NT2/D1 (cell line): ENCODE measurements around the gene LSAMP.

Source experiments
- DNase-seq: peaks from one replicate; pipeline ENCODE4 v3.0.0-alpha.2; 2011; ENCODE audit warnings: low read depth, low spot score
- H3K27me3 ChIP-seq: 2 replicates; pipeline ENCODE4 v1.6.0; 2011; ENCODE audit warnings: mild to moderate bottlenecking; ENCODE audit not compliant: insufficient read length, insufficient read depth
- H3K36me3 ChIP-seq: 2 replicates; pipeline ENCODE4 v1.6.1; 2011; ENCODE audit warnings: mild to moderate bottlenecking, low read length, mixed read lengths; ENCODE audit not compliant: insufficient read depth, insufficient read length
- H3K4me1 ChIP-seq: 2 replicates; pipeline ENCODE4 v1.5.1; 2011; ENCODE audit not compliant: insufficient read depth, insufficient read length
- H3K4me3 ChIP-seq: 2 replicates; pipeline ENCODE4 v1.5.1; 2011; ENCODE audit warnings: low read depth; ENCODE audit not compliant: insufficient read length
- H3K9ac ChIP-seq: 2 replicates; pipeline ENCODE4 v1.6.0; 2011; ENCODE audit warnings: low read depth; ENCODE audit not compliant: insufficient read length
- H3K9me3 ChIP-seq: 2 replicates; pipeline ENCODE4 v1.5.1; 2011; ENCODE audit warnings: mild to moderate bottlenecking, low read length; ENCODE audit not compliant: insufficient read depth
- SUZ12 ChIP-seq: IDR thresholded peaks from 2 replicates; pipeline ENCODE4 v1.6.1; 2011; ENCODE audit not compliant: insufficient read length, insufficient read depth; ENCODE audit errors: extremely low read depth
- YY1 ChIP-seq: IDR thresholded peaks from 2 replicates; pipeline ENCODE4 v1.6.1; 2011; ENCODE audit not compliant: insufficient read length, insufficient read depth
- ZNF274 ChIP-seq: IDR thresholded peaks from 2 replicates; pipeline ENCODE4 v1.6.1; 2011; ENCODE audit warnings: mild to moderate bottlenecking, low read depth, low read length

LSAMP gene

GRCh38 chr3:116408473-116408872, 36.8 kb downstream of the LSAMP start:
- TF ChIP-seq SUZ12 (no peak), YY1 (no peak), ZNF274 (no peak)
- no peak for DNase-seq
- no peaks in the 10 kb centered on the region for H3K4me1 ChIP-seq
- H3K4me3 ChIP-seq: no peak overlapping the region
- H3K9ac ChIP-seq: no peak overlapping the region
- no peaks in the 10 kb centered on the region for H3K9me3 ChIP-seq
- no peaks in the 10 kb centered on the region for H3K27me3 ChIP-seq
- H3K36me3 ChIP-seq: no peaks in the 10 kb centered on the region

GRCh38 chr3:116405231-116405630, 40.1 kb downstream of the LSAMP start:
- Histone ChIP-seq H3K9ac (no peak overlapping the region), H3K9me3 (no peaks in the 10 kb centered on the region), H3K4me3 (no peak overlapping the region), H3K27me3 (no peaks in the 10 kb centered on the region), H3K36me3 (no peaks in the 10 kb centered on the region), H3K4me1 (no peaks in the 10 kb centered on the region)
- TF ChIP-seq SUZ12 (no peak), YY1 (no peak), ZNF274 (no peak)
- no peak for DNase-seq

GRCh38 chr3:116399701-116400226, 45.5 kb downstream of the LSAMP start:
- Histone ChIP-seq H3K9ac (no peak overlapping the region), H3K27me3 (no peaks in the 10 kb centered on the region), H3K4me1 (no peaks in the 10 kb centered on the region), H3K36me3 (no peaks in the 10 kb centered on the region), H3K4me3 (no peak overlapping the region), H3K9me3 (no peaks in the 10 kb centered on the region)
- TF ChIP-seq SUZ12 (no peak), YY1 (no peak), ZNF274 (no peak)
- no peak for DNase-seq

- Histone ChIP-seq H3K36me3 (no peaks in the 10 kb centered on the region), H3K4me1 (no peaks in the 10 kb centered on the region), H3K9me3 (peaks cover 11% of the 10 kb centered on the region; the same call in 1 of the 2 replicates), H3K4me3 (no peak overlapping the region), H3K27me3 (no peaks in the 10 kb centered on the region), H3K9ac (no peak overlapping the region)
- DNase-seq: no peak
- no peak for TF ChIP-seq SUZ12
- TF ChIP-seq ZNF274: no peak
- TF ChIP-seq YY1: no peak
Measured at GRCh38 chr3:116394365-116394764, 50.9 kb downstream of the LSAMP start.

- peaks cover 11% of the 10 kb centered on the region; the same call in 1 of the 2 replicates for H3K9me3 ChIP-seq
- TF ChIP-seq ZNF274 (no peak), SUZ12 (no peak), YY1 (no peak)
- no peak for DNase-seq
Measured at GRCh38 chr3:116393199-116393598, 52.1 kb downstream of the LSAMP start.

GRCh38 chr3:116392291-116392690, 53.0 kb downstream of the LSAMP start:
- Histone ChIP-seq H3K27me3 (no peaks in the 10 kb centered on the region), H3K9me3 (peaks cover 11% of the 10 kb centered on the region; the same call in 1 of the 2 replicates), H3K4me1 (no peaks in the 10 kb centered on the region), H3K4me3 (no peak overlapping the region), H3K36me3 (no peaks in the 10 kb centered on the region), H3K9ac (no peak overlapping the region)
- TF ChIP-seq ZNF274 (no peak), YY1 (no peak)
- DNase-seq: no peak

More at GRCh38 chr3:116393199-116393598, 52.1 kb downstream of the LSAMP start:
- no peaks in the 10 kb centered on the region for H3K27me3 ChIP-seq
- H3K9ac ChIP-seq: no peak overlapping the region
- no peaks in the 10 kb centered on the region for H3K36me3 ChIP-seq
- no peak overlapping the region for H3K4me3 ChIP-seq
- H3K4me1 ChIP-seq: no peaks in the 10 kb centered on the region

GRCh38 chr3:116391296-116392201, 53.7 kb downstream of the LSAMP start:
- Histone ChIP-seq H3K4me3 (no peak overlapping the region), H3K4me1 (no peaks in the 10 kb centered on the region), H3K9me3 (peaks cover 11% of the 10 kb centered on the region; the same call in 1 of the 2 replicates), H3K27me3 (no peaks in the 10 kb centered on the region), H3K9ac (no peak overlapping the region), H3K36me3 (no peaks in the 10 kb centered on the region)
- TF ChIP-seq ZNF274: no peak
- no peak for TF ChIP-seq SUZ12
- no peak for DNase-seq
